ENCODE measurements around the gene NLRP11. TPM values are rescaled to one million over a fixed set of nuclear protein-coding genes. Genes with fewer than 3 reads are reported as not detected.
A peak's percentile ranks its signal among the peaks of the same experiment; 100 is the strongest.

Gene NLRP11
- total RNA-seq, result not detected in 2 replicates

- DNase-seq (ENCODE audit: low read depth), result no peak
Observed at GRCh38 chr19:55831846-55832245, at the start of gene NLRP11. TSS of gene NLRP11 (minus strand) at chr19:55831999. CDS start at chr19:55818174, 13,825 bp downstream.

DNA sequence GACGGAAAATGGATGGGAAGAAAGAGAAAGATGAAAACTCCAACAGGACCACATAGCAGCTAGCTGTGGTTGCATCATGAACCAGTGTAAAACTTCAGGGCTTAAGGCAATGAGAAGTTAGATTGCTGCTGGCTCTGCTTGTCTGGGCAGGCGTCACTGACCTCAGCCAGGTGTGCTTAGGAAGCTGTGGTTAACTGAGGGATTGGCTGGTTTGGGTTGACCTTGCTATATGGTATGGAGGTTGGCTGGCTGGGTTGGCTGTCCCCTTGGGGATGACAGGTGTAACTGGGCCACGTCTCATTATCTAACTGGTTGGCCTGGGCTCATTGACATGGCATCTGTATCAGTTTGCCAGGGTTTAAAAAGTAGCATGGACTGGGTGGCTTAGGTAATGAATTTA lies 45.4 kb upstream of the NLRP11 start:
- DNase-seq (ENCODE audit: low read depth), result no peak

- DNase-seq (ENCODE audit: low read depth), result no peak
Observed at GRCh38 chr19:55870736-55871135, 38.9 kb upstream of the NLRP11 start.

- no peak for DNase-seq (ENCODE audit: low read depth)
Observed at GRCh38 chr19:55867101-55867500, 35.3 kb upstream of the NLRP11 start.

DNA sequence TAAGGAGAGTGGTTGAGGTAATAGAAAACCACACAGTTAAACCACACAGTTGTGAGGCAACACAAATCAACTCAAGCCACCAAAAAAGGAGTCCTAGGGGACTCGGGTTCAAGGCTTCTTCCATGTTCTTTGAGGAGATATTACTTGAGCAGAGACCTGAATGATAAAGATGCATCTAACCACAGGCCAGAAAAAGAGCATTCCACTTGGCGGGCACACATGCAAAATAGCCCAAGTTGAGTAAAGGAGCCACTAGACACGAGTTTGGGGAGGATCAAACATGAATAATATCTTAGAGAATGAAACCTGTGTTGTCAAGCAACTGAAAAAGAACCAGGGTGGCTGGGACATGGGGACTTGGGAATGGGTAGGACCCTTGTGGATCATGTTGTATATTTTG lies 34.7 kb upstream of the NLRP11 start:
- DNase-seq (ENCODE audit: low read depth), result no peak

- no peak for DNase-seq (ENCODE audit: low read depth)
Observed at GRCh38 chr19:55858969-55859368, 27.2 kb upstream of the NLRP11 start.

DNA sequence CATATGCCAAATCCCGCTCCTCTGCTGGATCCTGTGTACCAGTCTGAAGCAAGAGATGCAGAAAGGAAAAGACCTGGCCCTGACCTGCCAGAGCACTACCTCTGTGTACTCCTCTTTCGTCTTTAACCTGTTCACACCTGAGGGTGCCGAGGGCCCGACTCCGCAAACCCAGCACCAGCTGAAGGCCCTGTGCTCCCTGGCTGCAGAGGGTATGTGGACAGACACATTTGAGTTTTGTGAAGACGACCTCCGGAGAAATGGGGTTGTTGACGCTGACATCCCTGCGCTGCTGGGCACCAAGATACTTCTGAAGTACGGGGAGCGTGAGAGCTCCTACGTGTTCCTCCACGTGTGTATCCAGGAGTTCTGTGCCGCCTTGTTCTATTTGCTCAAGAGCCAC lies 26.6 kb upstream of the NLRP11 start:
- no peak for DNase-seq (ENCODE audit: low read depth)

DNA sequence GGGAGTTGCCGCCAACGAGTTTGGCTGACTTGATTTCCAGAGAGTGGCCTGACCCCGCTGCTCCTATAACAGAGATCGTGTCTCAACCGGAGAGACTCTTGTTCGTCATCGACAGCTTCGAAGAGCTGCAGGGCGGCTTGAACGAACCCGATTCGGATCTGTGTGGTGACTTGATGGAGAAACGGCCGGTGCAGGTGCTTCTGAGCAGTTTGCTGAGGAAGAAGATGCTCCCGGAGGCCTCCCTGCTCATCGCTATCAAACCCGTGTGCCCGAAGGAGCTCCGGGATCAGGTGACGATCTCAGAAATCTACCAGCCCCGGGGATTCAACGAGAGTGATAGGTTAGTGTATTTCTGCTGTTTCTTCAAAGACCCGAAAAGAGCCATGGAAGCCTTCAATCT lies 26.2 kb upstream of the NLRP11 start:
- no peak for DNase-seq (ENCODE audit: low read depth)

DNA sequence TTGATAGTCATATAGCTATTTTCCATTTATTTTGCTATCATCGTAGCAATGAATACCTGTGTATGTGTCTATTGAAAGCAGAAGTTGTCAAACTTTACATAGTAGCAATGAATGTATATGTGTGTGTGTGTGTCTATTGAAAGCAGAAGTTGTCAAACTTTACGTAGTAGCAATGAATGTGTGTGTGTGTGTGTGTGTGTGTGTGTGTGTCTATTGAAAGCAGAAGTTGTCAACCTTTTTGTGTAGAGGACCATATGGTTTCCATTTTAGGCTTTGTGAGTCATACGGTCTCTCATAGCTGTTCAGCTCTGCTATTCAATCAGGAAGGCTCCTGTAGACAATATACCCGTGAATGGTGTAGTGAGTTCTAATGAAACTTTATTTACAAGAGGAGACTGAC lies 25.4 kb upstream of the NLRP11 start:
- no peak for DNase-seq (ENCODE audit: low read depth)

DNA sequence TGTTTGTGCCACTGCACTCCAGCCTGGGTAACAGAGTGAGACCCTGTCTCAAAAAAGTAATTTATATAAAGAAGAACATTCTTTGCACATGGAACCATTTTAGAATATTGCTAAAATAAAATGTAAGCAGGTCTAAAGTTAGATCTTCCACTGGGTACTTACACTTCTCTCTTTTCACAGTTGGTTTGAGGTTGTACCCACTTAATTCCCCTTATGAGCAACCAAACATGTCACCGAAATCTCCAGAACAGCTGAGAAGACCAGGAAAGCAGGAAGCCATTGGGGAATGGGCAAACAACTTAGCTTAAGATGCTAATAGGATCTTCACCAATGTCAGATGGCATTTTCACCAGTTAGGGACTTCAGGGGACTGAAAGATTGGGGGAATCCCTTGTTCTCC lies 23.4 kb upstream of the NLRP11 start:
- no peak for DNase-seq (ENCODE audit: low read depth)

DNA sequence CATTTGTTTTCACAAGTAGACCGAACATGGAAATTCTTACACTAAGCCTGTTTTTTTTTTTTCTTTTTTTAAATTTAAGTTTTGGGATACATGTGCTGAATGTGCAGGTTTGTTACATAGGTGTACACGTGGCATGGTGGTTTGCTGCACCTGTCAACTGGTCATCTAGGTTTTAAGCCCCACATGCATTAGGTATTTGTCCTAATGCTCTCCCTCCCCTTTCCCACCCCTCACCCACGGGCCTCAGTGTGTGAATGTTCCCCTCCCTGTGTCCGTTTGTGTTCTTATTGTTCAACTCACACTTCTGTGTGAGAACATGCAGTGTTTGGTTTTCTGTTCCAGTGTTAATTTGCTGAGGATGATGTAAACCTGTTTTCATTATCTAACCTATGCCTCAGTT lies 7.1 kb upstream of the NLRP11 start:
- no peak for DNase-seq (ENCODE audit: low read depth)

DNA sequence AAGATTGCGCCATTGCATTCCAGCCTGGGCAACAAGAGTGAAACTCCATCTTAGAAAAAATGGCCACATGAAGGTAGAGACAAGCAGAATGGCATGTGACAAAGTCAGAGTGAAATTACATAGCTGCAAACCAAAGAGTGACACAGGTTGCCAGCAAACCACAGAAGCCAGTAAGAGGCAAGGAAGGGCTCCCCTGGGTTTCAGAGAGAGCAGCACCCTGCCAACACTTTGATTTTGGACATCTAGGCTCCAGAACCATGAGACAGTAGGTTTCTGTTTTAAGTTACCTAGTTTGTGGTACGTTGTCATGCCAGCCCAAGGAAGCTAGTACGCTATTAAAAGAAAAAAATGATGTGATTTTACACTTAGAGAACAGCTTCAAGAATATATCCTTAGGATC lies 6.5 kb upstream of the NLRP11 start:
- no peak for DNase-seq (ENCODE audit: low read depth)

DNA sequence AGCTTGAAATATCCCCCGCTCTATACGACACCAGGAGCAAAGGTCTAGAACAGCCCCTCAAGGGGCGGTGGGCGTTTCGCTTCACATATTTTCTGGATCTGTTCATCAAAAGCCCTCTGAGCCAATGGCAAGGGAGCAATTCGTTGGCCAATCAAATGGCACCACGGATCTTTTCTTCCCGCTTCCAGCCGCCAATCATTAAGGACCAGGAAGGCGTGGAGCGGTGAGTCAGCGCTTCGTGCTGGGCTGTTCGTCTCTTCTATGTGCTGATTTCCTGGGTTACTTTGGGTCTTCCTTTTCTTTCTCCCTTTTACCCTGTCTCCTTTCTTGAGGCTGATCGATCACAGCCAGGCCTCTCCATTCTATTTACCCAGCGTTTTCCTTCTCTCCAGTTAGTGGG lies 4.5 kb upstream of the NLRP11 start, which contains the start of gene NLRP4:
Gene NLRP4 (plus strand): TSS at position 201 of the 400 bp plus-strand sequence. CDS start 15,541 bp downstream, outside the sequence.
- DNase-seq (ENCODE audit: low read depth), result no peak

- DNase-seq (ENCODE audit: low read depth), result no peak
Observed at GRCh38 chr19:55832676-55833075, 877 bp upstream of the NLRP11 start.

DNA sequence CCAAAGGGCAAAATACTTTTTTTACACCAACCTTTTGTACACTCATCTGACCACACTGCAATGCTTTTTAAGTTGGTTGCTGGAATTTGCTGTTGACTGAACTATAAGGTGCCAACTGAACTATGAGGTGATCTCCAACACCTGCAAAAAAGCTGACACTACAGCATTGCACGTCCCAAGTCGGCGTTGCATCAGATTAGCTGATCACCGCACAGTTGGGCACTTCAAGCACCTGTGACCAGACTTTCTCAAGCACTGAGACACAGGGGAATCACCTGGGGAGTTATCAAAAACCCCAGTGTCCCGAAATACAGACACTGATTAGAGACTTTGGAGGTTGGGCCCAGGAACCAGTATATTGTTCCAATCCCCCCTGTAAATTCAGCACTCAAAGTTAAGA lies 1.1 kb downstream of the NLRP11 start:
- DNase-seq (ENCODE audit: low read depth), result no peak

GRCh38 chr19:55820037-55820436 lies 11.8 kb downstream of the NLRP11 start:
- no peak for DNase-seq (ENCODE audit: low read depth)

- no peak for DNase-seq (ENCODE audit: low read depth)
Observed at GRCh38 chr19:55813906-55814305, 17.9 kb downstream of the NLRP11 start.

GRCh38 chr19:55812449-55812848 lies 19.4 kb downstream of the NLRP11 start:
- no peak for DNase-seq (ENCODE audit: low read depth)

- DNase-seq (ENCODE audit: low read depth), result no peak
Observed at GRCh38 chr19:55811340-55811739, 20.5 kb downstream of the NLRP11 start.

- DNase-seq (ENCODE audit: low read depth), result peak; percentile 12
Observed at GRCh38 chr19:55809381-55810058, 22.3 kb downstream of the NLRP11 start.

- no peak for DNase-seq (ENCODE audit: low read depth)
Observed at GRCh38 chr19:55802281-55802680, 29.5 kb downstream of the NLRP11 start.

- DNase-seq (ENCODE audit: low read depth), result no peak
Observed at GRCh38 chr19:55801416-55801815, 30.4 kb downstream of the NLRP11 start.

DNA sequence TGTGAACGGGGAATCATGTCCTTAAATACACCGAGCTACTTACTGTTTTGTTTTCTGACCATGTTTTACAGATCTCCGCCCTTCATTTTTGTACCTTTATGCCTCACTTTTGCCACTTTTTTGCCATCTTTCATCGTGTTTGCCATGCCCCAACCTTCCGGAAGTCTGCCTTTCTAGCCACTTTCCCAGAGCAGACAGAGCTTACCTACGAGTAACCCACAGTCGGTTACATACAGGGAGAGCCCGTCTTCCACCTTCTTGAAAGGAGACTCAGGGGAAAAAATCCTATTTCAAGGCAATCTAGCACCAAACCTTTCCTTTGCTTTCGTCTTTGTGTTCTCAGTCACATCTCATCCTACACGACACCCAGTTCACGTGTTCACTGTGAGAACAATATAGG lies 36.8 kb downstream of the NLRP11 start:
- no peak for DNase-seq (ENCODE audit: low read depth)

GRCh38 chr19:55781112-55781511 lies 50.7 kb downstream of the NLRP11 start:
- no peak for DNase-seq (ENCODE audit: low read depth)

Data from renal cortical epithelial cell (primary cell).